DMS53 (cell line): Measurements from ENCODE around the gene CLEC3A.
"Not testable (repeated sequence)": the region's sequence is repeated elsewhere in the genome, so short reads cannot be mapped to it uniquely, and the experiment has no call there.

Source experiments
- DNase-seq: peaks from one replicate; lab custom pipeline; 2025; lab: John Stamatoyannopoulos, UW

Gene CLEC3A

GRCh38 chr16:78034530-78034929, 12.2 kb downstream of the CLEC3A start:
- DNase-seq, result no peak

DNA sequence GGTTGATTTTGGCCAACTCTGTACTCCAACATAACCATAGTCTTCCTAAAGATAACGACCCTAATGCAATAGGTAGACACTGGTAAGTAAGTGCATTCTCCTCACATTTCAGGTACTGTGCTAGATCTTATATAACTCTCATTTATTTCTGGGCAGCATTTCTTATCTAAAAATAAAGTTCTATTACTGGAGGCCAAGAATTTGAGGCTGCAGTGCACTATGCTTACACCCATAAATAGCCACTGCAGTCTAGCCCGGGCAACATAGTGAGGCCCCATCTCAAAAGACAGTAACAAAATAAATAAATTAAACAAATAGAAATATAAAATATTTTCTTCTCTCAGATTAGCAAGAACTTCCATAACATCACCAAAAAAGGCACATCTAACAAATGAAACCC, 12.7 kb downstream of the CLEC3A start:
- no peak for DNase-seq

DNA sequence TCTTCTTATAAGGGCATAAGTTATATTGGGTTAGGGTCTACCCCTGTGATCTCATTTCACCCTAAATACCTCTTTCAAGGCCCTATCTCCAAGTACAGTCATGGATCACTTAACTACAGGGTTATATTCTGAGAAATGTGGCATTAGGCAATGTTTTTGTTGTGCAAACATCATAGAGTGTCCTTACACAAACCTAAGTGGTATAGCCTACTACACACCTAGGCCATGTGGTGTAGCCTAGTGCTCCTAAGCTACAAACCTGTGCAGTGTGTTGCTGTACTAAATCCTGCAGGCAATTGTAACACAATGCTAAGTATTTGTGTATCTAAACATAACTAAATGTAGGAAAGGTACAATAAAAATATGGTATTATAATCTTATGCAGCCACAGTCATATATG, 18.0 kb downstream of the CLEC3A start:
- peak; percentile 4 for DNase-seq

DNA sequence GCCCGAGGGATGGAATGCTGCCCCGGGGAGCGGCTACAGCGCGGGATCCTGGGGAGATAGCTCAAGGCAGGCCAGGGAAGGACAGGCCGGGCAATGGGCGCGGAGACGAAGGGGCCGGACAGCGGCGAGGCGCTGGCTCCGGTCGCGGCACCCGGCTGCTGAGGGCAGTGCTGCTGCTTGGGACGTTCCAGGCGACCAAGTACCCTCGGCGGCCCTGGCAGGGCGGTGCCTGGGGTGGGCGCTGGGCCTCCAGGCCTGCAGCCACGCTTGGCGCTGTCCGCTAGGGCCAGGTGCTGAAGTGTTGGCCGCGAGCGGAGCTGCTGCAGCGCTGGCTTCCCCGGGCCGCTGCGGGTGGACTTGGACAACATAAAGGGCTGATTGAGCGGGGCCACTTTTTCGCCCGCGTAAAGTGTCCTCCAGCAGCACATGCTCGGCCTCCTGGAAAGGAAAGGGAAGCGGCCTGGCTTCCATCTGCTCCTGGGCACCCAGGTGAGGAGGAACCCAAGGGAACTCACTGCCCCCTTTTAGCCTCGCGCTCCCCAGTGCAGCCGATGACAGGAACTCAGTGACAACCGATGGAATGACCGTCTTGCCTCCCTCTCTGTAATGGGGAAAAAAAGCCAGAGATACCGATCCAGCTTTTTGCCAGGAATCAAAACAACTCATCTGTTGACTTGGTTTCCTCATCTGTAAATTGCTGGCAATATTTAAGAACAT, 23.7 kb downstream of the CLEC3A start:
- peak; percentile 66 for DNase-seq

DNA sequence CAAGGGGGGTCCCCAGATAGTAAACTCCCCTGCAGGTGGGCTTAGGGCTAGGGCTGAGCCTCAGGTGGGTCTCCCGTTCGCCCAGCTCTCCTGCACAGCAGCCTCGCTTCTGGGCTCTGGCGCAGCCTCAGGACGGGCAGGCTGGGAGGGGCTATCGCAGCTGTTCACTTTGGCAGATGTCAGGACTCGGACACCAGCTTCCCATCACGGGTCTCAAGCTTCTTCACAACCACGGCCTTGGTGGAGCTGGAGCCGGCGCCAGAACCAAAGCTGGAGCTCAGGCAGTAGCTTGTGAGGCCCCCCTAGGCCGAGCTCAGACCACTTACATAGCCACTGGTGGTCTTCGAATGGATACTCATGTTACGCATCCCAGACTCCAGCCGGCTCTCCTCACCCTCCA, 26.0 kb downstream of the CLEC3A start:
- DNase-seq, result no peak

GRCh38 chr16:78050734-78051400, 28.5 kb downstream of the CLEC3A start:
- DNase-seq, result no peak

GRCh38 chr16:78057803-78058564, 35.6 kb downstream of the CLEC3A start:
- DNase-seq, result no peak

- not testable (repeated sequence) for DNase-seq
Measured at GRCh38 chr16:78059806-78060205, 37.5 kb downstream of the CLEC3A start.

GRCh38 chr16:78060295-78060694, 37.9 kb downstream of the CLEC3A start:
- no peak for DNase-seq

GRCh38 chr16:78060809-78061208, 38.5 kb downstream of the CLEC3A start:
- no peak for DNase-seq

DNA sequence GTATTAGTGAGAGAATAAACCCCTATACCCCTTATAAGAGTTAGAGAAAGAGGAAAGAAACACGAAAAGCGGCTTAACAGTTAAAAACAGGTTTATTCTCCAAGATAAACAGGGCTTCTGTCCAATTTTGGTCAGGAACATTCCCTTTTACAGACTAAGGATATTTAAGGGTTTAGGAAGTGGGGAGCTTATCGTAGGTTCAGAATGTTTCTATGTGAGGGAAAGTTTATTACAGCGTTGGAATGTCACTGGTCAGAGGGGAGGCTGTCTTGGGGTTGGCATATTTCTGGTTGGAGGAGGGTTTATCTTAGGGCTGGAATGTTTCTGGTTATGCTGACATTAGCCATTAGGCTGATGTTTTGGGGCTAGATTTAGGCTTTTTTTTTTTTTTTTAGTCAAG, 43.0 kb downstream of the CLEC3A start:
- no peak for DNase-seq

- no peak for DNase-seq
Measured at GRCh38 chr16:78069913-78070312, 47.6 kb downstream of the CLEC3A start.

DNA sequence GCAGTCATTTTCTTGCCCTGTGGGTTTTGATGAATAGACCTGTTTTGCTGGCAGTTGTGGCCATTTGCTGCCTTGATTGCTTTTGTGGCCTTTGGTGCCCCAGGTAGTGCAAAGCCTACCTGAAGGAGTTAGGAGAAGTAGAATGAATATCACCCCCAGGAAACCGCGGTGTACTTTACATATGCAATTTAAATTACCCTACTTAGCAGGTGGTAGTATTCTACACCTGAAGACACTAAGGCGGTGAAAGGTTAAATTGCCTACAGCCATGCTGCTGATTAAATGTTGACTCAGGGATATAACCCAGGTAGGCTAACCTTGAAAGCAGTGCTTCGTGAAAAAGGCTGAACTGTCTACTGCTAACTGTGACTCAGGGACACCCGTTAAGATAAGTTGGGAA, 49.9 kb downstream of the CLEC3A start:
- DNase-seq, result peak; percentile 2

- no peak for DNase-seq
Measured at GRCh38 chr16:78075800-78076199, 53.5 kb downstream of the CLEC3A start.

- no peak for DNase-seq
Measured at GRCh38 chr16:78081341-78081740, 59.0 kb downstream of the CLEC3A start.
